HG02885 (cell line): Measurements from ENCODE around the gene FXYD6.

Experiments used
- ATAC-seq: cut with Tn5 transposase; IDR thresholded peaks from one replicate; pipeline ENCODE4 v1.9.1; 2021; ENCODE audit warnings: mild to moderate bottlenecking; ENCODE audit not compliant: unreplicated experiment, poor library complexity

The FXYD6 gene

DNA sequence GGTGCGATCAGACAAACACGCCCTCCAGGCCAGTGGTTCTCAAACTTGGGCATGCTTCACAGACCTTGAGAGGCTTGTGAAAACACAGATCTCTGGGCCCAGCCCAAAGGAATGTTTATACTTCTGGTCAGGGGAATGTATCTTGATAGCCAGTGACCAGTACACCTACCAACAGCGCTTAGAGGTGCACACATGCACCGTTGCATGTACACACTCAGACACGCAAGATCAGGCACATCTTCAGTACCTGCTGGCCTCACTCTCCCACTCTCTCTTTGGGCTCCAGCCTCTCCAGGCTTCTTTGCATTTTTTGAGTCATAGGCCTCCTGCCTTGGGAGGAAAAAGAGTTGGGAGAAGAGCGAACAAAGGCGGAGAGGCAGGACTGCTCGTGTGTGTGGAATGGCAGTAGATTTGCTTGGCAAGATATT lies 11.7 kb upstream of the FXYD6 start:
- ATAC-seq, result no peak

DNA sequence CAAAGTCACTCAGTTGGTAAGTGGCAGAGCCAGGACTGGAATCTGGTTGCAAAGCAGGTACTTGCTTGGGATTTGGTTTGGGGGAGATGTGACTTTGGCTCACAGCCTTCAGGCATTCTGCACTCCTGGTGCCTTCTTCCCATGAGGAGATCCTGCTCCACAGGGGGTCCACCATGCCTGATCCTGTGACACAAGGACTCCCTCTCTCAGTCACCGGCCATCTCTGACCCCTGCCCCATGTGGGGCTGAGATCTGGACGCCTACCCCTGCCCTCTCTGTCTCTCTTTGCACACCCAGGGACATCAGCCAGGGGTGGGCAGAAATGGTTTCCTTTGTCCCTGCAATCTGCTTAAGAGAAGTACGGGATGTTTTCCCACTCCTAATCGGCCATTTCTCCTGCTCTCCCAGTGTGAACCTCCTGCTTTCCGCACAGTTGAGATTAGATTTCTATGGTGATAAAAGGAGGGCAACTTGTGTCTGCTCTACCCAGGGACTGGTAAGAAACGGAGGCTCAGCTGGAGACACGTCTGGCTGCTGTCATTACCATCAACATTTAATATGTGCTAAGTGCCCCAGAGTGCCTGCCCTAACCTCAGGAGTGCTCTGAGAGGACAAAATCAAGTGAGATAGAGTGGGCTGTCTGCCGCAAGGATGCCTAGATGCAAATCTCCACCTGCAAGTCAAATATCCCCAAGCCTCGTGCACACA lies 11.1 kb upstream of the FXYD6 start:
- no peak for ATAC-seq

DNA sequence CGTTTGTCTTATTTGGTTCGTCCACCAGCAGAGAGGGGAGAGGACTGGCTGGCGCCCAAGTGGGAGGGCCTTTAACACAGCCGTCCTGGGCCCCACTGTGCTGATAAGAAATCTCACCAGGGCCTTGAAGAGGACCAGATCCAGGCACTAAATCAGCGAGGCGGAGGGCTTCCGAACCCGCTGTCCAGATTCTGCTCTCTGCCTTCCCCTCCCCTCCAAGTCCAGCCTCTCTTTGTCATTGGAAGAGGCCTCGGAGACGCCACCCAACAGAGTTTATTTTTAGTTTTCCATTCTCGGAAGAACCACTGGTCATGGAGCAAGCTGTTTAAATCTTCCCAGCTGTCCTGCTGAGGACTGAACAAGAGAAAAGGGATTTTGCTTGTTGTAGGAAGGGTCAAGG lies 9.3 kb upstream of the FXYD6 start:
- ATAC-seq, result no peak

DNA sequence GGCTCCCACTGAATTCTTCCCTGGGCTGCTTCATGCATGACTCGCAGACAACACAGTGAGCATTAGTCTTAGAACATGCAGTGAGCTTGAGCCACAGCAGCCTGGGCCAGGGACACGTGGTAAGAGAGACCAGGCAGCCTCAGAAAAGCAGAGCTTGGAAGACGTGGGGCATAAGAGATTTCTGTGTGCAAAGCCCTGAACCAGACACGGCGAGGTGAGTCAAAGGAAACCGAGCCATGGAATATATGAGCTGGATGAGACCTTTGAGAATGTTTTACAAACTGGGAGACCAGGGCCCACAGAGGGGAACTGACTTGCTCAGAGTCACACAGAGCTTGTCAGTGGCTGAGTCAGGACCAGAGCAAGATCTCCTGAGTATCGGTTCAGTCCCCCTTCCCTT lies 8.5 kb upstream of the FXYD6 start:
- no peak for ATAC-seq

DNA sequence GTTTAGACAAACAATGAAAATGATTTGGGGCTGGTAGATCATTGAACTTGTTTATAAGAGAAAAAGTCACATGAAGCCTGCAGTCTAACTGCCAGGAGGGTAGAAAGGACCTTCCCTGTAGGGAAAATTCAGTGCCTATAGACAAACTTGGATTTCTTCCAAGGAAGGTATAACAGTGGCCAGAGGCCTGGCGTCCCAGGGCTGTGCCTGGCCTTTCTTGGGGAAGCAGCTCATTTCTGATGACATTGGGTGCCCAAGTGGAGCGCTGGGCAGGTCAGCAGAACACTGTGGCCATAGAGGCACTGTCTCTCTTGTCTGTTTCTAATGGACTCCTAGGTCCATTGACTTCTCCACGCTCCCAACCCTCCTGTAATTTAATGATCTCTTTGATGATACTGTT lies 6.6 kb upstream of the FXYD6 start:
- ATAC-seq, result no peak

DNA sequence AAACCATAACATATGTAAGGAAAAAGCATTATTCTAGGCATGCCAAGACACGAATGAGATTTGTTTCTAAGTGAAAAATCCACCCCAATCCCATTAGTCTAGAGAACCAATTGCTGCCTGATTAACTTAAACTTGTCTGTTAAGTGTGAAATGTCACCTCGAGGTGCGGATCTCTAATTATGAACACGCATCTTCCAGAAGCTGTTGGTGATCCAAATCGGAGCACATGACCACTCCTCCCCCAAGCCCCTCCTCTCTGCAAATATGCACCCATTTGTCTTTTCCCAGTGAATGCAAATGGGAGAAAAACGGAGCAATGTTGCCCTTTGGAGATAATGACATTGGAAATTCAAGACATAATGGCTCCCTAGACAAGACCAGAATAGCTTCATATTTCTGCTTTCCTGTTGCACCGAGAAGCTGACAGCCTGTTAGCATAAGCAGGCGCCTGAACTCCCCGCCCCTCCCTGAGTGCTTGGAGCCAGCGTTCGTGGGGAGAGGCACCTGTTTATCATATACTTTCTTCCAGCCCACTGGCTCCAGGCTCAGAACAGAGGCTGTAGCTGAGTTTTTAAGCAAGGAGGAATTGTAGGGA lies 6.0 kb upstream of the FXYD6 start:
- no peak for ATAC-seq

DNA sequence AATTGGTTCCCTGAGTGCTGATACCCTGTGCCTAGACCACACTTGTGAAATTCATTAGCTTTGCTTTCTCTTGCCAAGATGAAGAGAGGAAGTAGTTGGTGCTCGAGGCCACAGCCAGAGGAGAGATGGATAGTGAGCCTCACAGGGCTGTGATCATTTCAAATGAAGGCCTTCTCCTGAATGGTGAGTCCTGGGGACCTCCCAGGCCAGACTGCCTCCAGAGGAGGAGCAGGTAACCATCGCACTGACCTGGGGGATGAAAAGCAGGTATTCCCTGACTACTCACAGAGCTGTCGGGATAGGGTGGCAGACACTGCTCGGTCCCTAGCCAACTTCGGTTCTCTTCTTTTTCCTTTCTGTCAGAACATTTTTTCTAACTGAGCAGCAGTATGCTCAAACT lies 4.8 kb upstream of the FXYD6 start:
- no peak for ATAC-seq

DNA sequence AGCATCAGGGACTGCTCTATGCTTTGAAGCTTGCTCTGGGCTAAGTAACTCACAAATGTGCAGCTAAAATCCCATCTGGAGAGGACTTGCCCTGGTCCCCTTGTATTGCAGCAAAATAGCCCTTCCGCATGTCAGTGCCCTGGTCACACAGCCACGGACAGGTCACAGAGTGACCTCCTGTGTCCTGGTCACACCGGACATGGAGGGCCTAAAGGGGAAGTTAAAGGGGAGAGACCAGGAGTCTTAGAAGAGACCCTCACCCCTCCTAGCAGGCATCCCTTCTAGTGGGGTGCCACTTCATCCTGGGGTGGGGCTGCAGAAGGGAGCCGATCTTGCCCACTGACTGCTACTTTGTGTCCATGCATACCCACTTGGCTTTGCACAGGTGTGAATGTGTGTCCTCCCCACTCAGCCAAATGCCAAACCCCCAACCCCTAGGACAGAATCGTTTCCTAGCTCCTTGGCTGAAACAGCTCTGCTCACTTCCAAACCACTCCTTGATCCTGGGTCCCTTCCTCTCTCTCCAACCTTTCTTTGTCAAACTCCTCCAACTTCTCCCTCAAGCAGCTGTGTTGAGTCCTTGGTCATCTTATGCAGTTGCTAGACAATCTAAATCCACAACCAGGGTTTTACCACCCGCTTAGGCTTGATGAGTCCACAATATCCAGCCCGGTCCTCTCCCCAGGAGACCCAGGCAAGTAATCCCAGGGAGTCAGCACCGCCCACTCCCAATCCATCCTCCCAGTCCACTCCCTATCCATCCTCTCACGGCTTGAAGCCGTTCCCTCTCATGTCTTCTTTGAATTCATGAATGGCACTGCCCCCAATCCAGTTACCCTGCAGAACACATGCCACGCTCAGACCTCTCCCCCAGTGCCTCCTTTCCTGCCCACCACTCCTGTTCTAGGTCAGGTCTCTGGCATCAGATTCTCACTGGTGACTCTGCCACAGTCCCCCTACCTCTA lies 3.3 kb upstream of the FXYD6 start:
- ATAC-seq, result no peak

DNA sequence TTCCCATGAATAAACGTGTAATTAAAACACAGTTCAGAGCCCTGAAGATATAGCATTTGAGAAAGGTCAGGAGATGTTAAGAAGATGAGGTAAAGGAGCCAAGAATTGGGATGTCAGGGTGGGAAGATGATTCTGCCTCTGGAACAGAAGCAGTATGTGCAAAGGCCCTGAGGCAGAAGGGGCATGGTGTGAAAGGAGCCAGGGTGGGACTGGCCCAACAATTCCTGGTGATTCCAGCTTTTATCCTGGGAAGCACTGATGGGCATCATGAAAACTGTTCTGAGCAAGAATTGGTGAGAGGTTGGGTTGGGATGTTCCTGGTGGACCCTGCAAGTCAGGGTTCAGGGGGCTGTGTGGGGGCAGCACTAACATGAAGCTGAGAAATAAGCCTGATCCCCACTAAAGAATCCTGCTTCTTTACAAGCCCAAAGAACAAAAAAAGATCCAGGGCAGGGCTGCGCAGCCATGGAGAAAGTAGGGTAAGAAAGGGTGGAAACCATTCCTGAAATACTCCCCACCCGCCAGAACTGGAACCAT lies 2.5 kb upstream of the FXYD6 start:
- no peak for ATAC-seq

DNA sequence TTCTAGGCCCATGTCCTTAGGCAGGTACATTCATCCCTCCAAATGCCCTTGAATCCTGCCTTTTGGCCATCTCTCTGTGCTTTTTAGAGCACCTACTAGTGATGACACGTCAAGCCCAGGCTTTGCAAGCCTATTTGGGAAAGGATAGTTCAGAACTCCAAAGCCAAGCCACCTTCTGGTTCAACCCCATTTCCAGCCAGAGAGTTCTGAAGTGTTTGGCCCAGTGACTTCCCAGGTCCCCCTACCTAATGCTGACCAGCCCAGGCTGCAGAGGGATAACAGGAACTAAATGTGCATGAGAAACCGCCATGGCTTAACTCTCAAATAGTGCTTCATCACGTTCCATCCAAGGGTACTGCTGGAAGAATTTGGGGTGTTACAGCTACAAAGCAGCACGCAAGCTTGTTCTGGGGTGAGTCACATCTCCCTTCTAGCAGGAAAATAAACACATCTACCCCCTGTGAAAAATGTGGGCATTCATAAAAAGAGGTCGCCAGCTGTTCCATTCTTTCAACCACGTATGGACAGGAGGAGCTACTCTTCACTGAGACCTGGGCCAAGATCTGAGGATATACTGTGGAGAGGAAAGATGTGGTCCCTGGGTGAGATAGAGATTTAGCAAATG lies 2.0 kb upstream of the FXYD6 start:
- no peak for ATAC-seq

DNA sequence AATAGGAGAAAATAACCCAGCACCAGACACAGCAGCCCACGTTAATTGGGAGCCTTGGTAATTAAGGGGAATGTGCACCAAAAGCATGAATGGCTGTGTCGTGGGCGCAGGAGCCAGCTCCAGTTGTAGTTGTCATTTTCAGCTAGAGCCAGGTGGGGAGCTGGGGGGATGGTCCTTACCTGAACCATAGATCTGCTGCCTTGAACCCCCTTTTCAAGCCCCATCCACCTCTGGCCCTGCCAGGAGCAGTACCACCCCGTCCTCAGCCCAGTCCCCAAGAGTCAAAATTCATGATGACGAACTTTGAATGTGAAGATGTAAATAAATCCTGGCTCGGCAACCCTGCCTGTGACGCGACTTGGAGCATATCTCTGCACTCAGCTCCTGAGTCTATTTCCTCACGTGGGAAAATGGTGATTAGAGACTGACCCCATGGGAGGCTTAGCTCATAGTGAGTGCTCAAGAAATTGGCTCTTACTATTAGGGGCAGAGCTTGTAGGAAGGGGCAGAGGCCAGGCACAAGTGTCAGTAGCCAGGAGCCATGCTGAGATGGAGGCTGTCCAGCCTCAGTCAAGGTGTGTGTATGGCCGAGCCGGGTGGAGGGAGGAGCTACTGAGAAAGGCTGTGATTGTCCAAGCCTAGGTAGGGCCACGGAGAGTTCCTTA lies 794 bp upstream of the FXYD6 start:
- no peak for ATAC-seq

DNA sequence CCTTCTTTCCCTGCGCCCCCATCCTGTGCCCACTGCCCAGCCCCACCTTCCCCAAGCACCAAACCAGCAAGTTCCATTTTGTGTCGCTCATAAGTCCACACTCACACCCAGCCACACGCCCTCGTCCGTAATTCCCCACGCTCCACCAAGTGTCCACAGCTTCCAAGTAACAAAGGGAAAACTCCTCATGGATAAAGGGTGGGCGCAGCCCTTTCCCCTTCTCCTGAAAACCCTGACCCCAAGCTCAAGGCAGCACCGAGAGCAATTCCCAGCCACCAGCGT lies 458 bp downstream of the FXYD6 start:
- ATAC-seq, result no peak

DNA sequence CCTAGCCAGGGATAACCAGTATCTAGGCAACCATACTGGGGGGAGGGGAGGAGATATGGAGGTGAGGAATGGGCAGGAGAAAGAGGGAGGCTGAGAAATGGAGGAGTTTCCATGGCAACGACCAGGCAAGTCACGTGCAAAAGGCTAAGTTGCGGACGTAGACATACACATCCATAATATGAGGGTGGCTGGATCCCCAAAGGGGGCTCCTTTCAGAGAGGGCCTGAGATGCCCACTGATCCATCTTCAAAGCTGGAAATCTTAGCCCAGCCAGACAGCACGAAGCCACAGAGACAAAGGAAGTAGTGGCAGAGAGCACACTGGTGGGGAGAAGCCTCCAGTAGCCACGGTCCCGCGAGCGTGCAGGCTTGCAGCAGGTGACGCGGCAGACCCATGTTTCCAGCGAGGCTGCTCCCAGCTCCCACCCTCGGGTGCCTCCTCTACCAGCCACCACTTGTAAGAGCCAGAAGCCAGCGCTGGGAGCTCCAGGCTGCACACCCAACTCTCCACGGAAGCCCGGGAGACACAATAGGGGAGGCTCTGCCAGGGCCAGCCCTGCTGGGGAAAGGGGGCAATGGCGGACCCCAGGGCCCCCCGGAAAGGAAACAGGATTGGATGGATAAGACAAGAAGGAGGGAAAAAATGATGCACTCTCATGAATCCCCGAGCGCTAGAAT lies 938 bp downstream of the FXYD6 start:
- ATAC-seq, result no peak

DNA sequence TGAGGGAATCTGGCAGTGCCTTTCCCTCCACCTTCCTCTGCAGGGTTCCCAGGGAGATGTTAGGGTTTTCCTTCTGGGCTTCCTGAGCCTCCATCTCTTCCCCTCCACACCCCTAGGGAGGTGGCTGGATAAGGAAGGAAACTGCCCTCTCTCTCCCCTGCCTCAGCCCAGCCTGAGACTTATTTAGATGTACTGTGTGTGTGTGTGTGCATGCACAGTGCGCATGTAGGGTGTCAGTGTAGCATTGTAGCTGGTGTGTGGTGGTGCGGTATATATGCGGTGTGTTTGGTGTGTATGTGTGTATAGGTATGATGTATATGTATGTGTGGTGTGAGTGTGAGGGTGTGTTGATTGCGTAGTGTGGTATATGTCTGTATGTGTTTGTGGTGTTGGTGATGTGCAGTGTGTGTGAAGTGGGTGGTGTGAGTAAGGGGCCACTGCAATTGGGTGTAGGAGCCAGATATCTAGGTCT lies 1.5 kb downstream of the FXYD6 start:
- ATAC-seq, result no peak

DNA sequence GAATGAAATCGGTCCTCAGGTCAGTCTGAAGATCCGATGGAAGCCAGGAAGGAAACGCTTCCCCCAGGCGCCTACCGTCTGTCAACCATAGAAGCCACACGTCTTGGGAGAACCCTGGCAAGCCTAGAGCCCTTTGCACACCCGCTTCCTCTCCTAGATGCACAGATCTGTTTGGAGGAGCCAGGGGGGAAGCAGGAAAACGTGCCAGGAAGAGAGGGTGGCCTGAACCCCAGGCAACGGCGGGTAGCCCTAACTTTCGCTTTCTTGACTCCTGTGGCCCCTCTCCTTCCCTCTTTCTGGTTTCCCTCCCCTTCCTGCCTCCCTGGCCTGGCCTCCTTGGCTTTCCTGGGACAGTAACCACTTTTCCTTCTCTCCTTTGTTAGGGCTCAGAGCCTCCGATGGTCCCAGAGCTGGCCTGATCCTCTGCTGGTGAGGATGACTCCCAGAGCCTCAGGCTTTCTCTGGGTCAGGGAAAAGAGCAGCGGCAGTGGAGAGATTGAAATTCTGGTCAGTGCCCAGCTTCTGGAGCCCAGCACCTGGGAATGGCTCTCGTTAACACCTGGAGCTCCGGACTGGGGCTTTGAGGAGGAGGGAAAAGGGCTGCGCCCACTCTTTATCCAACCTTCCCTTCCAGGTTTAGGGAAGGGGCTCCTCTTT lies 2.1 kb downstream of the FXYD6 start:
- ATAC-seq, result no peak

DNA sequence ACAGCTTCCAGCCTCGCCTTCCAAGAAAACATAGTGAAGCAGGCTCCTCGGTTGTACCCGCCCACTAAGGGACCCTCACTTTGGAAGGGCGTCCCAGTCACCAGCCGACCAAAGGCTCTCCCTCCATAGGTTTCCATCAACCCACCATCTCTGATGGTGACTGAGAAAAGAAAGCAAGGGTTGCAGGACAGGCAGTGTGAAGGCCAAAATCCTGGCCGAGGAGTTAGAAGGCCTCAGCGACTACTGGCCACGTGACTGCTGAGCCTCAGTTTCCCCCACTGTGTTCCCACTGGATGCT lies 2.7 kb downstream of the FXYD6 start:
- ATAC-seq, result no peak

DNA sequence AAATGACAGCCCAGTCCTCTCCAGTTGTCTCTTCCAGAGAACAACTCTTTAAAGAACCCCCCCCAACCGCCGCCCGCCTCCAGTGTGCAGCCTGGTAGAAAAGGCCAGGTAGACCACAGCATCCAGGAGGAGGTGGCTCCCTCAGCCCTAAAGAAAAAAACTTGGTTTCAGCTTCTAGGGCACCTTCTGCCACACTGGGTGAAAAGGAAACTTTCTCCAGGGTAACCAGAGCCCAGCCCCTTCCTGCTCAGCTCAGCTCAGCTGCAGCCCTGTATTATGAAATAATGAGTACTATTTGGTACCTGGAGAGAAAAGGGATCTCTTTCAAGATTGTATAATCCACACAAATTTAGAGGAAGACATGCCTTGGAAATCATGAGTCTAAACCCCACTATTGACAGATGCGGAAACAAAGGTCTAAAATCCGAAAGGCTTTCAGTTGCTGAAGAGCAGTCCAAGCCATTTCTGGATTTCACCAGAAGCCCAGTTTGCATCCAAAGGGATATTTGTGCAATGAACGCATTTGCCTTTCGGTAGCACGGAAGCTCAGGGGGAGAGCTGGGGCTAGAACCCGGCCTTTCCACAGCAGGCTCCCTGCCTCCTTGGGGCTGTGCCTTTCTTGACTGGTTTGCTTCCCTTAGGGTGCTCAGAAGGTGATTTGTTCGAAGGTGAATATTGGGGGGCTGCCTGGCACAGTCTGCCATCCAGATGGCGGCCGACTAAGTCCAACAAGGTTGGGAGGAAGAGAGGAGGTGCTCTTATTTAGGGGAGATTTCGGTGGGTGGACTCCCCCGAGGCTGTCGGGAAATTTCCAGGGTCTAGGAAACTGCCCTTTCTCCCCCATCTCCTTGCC lies 3.3 kb downstream of the FXYD6 start:
- no peak for ATAC-seq

DNA sequence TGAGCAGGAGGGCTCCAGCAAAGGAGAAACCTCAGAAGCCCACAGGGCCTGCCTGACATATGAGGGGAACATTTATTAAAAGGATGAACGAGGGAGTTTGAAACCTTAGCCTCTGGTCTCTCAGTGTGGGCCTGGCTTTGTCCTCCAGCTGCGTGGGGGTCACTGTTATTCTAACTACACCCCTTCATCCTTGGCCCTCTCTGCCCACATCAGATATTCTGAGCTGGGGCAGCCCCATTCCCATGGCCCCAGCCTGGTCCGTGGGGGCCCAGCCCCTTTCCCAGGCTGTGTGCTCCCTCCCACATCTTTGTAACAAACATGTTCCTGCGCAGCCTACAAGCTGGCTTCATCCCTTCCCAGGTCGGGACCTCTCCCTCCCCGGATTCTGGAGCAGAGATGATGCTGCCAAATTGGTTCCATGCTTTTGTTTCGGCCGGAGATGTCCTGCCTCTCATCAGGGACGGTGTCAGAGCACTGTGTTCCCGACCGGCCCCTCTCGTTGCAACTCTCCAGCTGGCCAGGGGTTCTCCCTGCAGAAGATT lies 4.0 kb downstream of the FXYD6 start:
- ATAC-seq, result no peak
